ENCODE data around the gene HNRNPK. TPM values are rescaled to one million over a fixed set of nuclear protein-coding genes. Genes with fewer than 3 reads are reported as not detected.

Gene HNRNPK
- total and polyA plus RNA-seq, 10 of the 15 experiments (the other 5 are each of a cell fraction or from before 2014, with no cell fraction given), result 235 to 970 (median 652) TPM

DNA sequence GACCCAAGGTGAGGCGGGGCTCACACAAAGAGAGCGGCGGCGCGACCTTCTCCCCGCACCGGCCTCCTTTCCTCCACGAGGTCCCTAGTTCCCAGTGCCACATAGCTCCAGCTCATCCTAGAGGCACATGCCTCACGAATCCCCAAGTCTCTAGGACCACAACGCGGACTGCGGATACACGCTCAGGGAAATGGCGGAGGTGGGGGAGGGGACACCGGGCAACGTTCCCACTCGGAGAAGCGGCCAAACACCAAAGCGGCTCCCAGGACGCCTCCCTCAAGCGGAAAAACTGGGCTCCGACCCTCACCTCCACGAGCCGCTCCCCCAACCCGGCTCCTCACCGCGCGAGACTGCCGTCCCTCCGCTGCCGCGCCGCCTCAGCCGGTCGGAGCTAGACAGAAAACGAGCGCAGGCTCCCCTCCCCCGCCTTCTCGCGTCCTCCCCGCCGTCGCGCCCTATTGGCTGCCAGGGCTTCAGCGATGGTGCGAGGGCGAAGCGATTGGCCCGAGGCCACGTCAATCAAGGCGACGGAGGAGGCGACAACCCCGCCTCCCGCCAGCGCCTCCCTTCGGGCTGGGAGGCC, at the start of gene HNRNPK (continued):
- TF ChIP-seq TAF1 (IDR thresholded peaks at IDR 0.05; ENCODE audit: borderline replicate concordance, low read depth, low read length) (peak; percentile 83), TCF12 (IDR thresholded peaks at IDR 0.05; ENCODE audit: low read depth, low read length) (0 out of 2 replicates have a peak, but pooled peaks have one; percentile 29), CHD1 (IDR thresholded peaks at IDR 0.05; ENCODE audit: low read depth, low read length) (peak; percentile 56; the same call in 1 of the 2 replicates), RFX5 (IDR thresholded peaks at IDR 0.05; ENCODE audit: low read depth, low read length) (peak; percentile 68), YY1 (IDR thresholded peaks at IDR 0.05; ENCODE audit: low read depth, low read length) (0 out of 2 replicates have a peak, but pooled peaks have one; percentile 2), SMAD5 (IDR thresholded peaks at IDR 0.05; ENCODE audit: low read depth) (peak; percentile 74; the same call in 1 of the 2 replicates), PML (IDR thresholded peaks at IDR 0.05; ENCODE audit: low read length) (peak; percentile 80), ZNF384 (IDR thresholded peaks at IDR 0.05; ENCODE audit: borderline replicate concordance, low read depth, low read length) (no peak), CREM (IDR thresholded peaks at IDR 0.05; ENCODE audit: low read depth) (peak; percentile 93), IRF4 (IDR thresholded peaks at IDR 0.05; ENCODE audit: low read depth, low read length) (0 out of 2 replicates have a peak, but pooled peaks have one; percentile 25), EGR1 (IDR thresholded peaks at IDR 0.05; ENCODE audit: borderline replicate concordance in 1 of 2, low read depth in 2 of 2, low read length in 2 of 2) (peak in 1 of 2 experiments; percentile 69; a peak in 2 of 3 replicates), SP1 (IDR thresholded peaks at IDR 0.05; ENCODE audit: low read depth, low read length) (peak; percentile 98), STAT1 (conservative IDR thresholded peaks at IDR 0.05) (0 out of 2 replicates have a peak, but pooled peaks have one; percentile 28), HCFC1 (IDR thresholded peaks at IDR 0.05; ENCODE audit: low read length) (peak; percentile 0; the same call in 1 of the 2 replicates), FOS (IDR thresholded peaks at IDR 0.05; ENCODE audit: borderline replicate concordance, extremely low read depth, insufficient read length) (peak; percentile 89), CHD2 (IDR thresholded peaks at IDR 0.05; ENCODE audit: borderline replicate concordance, low read depth, low read length) (peak; percentile 86), DPF2 (IDR thresholded peaks at IDR 0.05) (peak; percentile 96), IKZF1 (conservative IDR thresholded peaks at IDR 0.05) (0 out of 2 replicates have a peak, but pooled peaks have one; percentile 35), MYC (IDR thresholded peaks at IDR 0.05; ENCODE audit: insufficient read depth, insufficient read length, insufficient replicate concordance, low read length, severe bottlenecking) (peak; percentile 30), FOXM1 (IDR thresholded peaks at IDR 0.05; ENCODE audit: low read depth, low read length) (0 out of 2 replicates have a peak, but pooled peaks have one; percentile 9), BACH1 (IDR thresholded peaks at IDR 0.05; ENCODE audit: borderline replicate concordance) (peak; percentile 77), TCF3 (IDR thresholded peaks at IDR 0.05; ENCODE audit: borderline replicate concordance, insufficient read depth, low read depth, low read length) (peak; percentile 64; the same call in 1 of the 2 replicates), JUND (IDR thresholded peaks at IDR 0.05; ENCODE audit: low read depth, low read length) (0 out of 2 replicates have a peak, but pooled peaks have one; percentile 11)
- TF ChIP-seq, protein P1, sequence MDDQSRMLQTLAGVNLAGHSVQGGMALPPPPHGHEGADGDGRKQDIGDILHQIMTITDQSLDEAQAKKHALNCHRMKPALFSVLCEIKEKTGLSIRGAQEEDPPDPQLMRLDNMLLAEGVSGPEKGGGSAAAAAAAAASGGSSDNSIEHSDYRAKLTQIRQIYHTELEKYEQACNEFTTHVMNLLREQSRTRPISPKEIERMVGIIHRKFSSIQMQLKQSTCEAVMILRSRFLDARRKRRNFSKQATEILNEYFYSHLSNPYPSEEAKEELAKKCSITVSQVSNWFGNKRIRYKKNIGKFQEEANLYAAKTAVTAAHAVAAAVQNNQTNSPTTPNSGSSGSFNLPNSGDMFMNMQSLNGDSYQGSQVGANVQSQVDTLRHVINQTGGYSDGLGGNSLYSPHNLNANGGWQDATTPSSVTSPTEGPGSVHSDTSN (IDR thresholded peaks at IDR 0.05; ENCODE audit: insufficient replicate concordance, low read depth, low read length), result peak; percentile 99
- TF ChIP-seq, protein P2, sequence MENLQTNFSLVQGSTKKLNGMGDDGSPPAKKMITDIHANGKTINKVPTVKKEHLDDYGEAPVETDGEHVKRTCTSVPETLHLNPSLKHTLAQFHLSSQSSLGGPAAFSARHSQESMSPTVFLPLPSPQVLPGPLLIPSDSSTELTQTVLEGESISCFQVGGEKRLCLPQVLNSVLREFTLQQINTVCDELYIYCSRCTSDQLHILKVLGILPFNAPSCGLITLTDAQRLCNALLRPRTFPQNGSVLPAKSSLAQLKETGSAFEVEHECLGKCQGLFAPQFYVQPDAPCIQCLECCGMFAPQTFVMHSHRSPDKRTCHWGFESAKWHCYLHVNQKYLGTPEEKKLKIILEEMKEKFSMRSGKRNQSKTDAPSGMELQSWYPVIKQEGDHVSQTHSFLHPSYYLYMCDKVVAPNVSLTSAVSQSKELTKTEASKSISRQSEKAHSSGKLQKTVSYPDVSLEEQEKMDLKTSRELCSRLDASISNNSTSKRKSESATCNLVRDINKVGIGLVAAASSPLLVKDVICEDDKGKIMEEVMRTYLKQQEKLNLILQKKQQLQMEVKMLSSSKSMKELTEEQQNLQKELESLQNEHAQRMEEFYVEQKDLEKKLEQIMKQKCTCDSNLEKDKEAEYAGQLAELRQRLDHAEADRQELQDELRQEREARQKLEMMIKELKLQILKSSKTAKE (IDR thresholded peaks at IDR 0.05; ENCODE audit: low read depth, poor library complexity, severe bottlenecking), result no peak
- TF ChIP-seq, protein P3, sequence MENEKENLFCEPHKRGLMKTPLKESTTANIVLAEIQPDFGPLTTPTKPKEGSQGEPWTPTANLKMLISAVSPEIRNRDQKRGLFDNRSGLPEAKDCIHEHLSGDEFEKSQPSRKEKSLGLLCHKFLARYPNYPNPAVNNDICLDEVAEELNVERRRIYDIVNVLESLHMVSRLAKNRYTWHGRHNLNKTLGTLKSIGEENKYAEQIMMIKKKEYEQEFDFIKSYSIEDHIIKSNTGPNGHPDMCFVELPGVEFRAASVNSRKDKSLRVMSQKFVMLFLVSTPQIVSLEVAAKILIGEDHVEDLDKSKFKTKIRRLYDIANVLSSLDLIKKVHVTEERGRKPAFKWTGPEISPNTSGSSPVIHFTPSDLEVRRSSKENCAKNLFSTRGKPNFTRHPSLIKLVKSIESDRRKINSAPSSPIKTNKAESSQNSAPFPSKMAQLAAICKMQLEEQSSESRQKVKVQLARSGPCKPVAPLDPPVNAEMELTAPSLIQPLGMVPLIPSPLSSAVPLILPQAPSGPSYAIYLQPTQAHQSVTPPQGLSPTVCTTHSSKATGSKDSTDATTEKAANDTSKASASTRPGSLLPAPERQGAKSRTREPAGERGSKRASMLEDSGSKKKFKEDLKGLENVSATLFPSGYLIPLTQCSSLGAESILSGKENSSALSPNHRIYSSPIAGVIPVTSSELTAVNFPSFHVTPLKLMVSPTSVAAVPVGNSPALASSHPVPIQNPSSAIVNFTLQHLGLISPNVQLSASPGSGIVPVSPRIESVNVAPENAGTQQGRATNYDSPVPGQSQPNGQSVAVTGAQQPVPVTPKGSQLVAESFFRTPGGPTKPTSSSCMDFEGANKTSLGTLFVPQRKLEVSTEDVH (IDR thresholded peaks at IDR 0.05; ENCODE audit: low read depth, partially characterized antibody), result no peak
